ENCODE results near the gene CENPQ.

Gene CENPQ

GRCh38 chr6:49506569-49507111, 43.5 kb downstream of the CENPQ start:
- no peak for DNase-seq

GRCh38 chr6:49509342-49509741, 46.2 kb downstream of the CENPQ start:
- no peak for DNase-seq

GRCh38 chr6:49513153-49513989, 50.2 kb downstream of the CENPQ start:
- no peak for DNase-seq

- DNase-seq = no peak
Observed at GRCh38 chr6:49514571-49515484, 51.7 kb downstream of the CENPQ start.

- DNase-seq = no peak
Observed at GRCh38 chr6:49515485-49516146, 52.4 kb downstream of the CENPQ start.

GRCh38 chr6:49516147-49516505, 53.0 kb downstream of the CENPQ start:
- DNase-seq = no peak

- DNase-seq = no peak
Observed at GRCh38 chr6:49517919-49518318, 54.7 kb downstream of the CENPQ start.

- no peak for DNase-seq
Observed at GRCh38 chr6:49519660-49520059, 56.5 kb downstream of the CENPQ start.

- DNase-seq = no peak
Observed at GRCh38 chr6:49522710-49523593, 59.8 kb downstream of the CENPQ start.

- DNase-seq = no peak
Observed at GRCh38 chr6:49523901-49524300, 60.7 kb downstream of the CENPQ start.

GRCh38 chr6:49524541-49524940, 61.4 kb downstream of the CENPQ start:
- DNase-seq = no peak

- DNase-seq = no peak
Observed at GRCh38 chr6:49526598-49526997, 63.4 kb downstream of the CENPQ start.

- no peak for DNase-seq
Observed at GRCh38 chr6:49527320-49527719, 64.2 kb downstream of the CENPQ start.

GRCh38 chr6:49528571-49528970, 65.4 kb downstream of the CENPQ start:
- DNase-seq = no peak

- DNase-seq = no peak
Observed at GRCh38 chr6:49530141-49530776, 67.1 kb downstream of the CENPQ start.

GRCh38 chr6:49531774-49532569, 68.8 kb downstream of the CENPQ start:
- DNase-seq = no peak

- no peak for DNase-seq
Observed at GRCh38 chr6:49535795-49536194, 72.6 kb downstream of the CENPQ start.

- no peak for DNase-seq
Observed at GRCh38 chr6:49539102-49539501, 75.9 kb downstream of the CENPQ start.

- DNase-seq = no peak
Observed at GRCh38 chr6:49540614-49541013, 77.4 kb downstream of the CENPQ start.

GRCh38 chr6:49541210-49541724, 78.1 kb downstream of the CENPQ start:
- DNase-seq = no peak
